A549 (cell line): ENCODE measurements around the gene DIP2C. TPM values are rescaled to one million over a fixed set of nuclear protein-coding genes. Genes with fewer than 3 reads are reported as not detected.

ENCODE experiments used
- ATAC-seq, 2 experiments: fragments of 200-7000 bp in 1 of 2; fragments of >200 bp in 1 of 2; cut with Nextera tagmentation in 1 of 2; cut with Tn5 transposase in 1 of 2; 3 replicates each; pipeline versions ENCODE4 v1.8.0 to v1.9.1; 2018 to 2020; ENCODE audit warnings: mild to moderate bottlenecking in 1 of 2, moderate library complexity in 1 of 2
- CTCF ChIA-PET: fragments of 300-600 bp; sonication (Branson Sonifier 250); formaldehyde crosslinking; extraction: SDS; loops from one replicate; lab custom pipeline; 2021; ENCODE audit warnings: antibody characterized with exemption, inconsistent platforms; lab: Yijun Ruan, JAX
- POLR2A ChIA-PET: fragments of 350-600 bp; formaldehyde crosslinking; extraction: SDS; loops from one replicate; lab custom pipeline; 2021; ENCODE audit warnings: antibody characterized with exemption, inconsistent platforms; lab: Yijun Ruan, JAX
- DNase-seq, 2 experiments: peaks; one replicate each; pipeline versions ENCODE4 v3.0.0 to v3.0.0-alpha.2; 2011 to 2016; ENCODE audit warnings: low read depth in 1 of 2, low spot score in 1 of 2
- FAIRE-seq: peaks from 2 replicates; lab custom pipeline; 2011; peaks lifted over from hg19 to GRCh38; lab: Jason Lieb, UNC
- H3K27ac ChIP-seq, 2 experiments: fragments of >200 bp; sonication (Bioruptor Twin); formaldehyde crosslinking; 3 replicates each; pipeline ENCODE4 v1.5.1; 2016 to 2017
- H3K4me1 ChIP-seq: fragments of >200 bp; sonication (Bioruptor Twin); formaldehyde crosslinking; 3 replicates; pipeline ENCODE4 v1.6.1; 2016
- H3K4me2 ChIP-seq: fragments of >200 bp; sonication (Bioruptor Twin); formaldehyde crosslinking; 3 replicates; pipeline ENCODE4 v1.6.1; 2016
- H3K4me3 ChIP-seq: fragments of >200 bp; sonication (Bioruptor Twin); formaldehyde crosslinking; 3 replicates; pipeline ENCODE4 v1.5.1; 2016
- H3K9me3 ChIP-seq: fragments of >200 bp; sonication (Bioruptor Twin); formaldehyde crosslinking; 3 replicates; pipeline ENCODE4 v1.6.1; 2016
- BHLHE40 ChIP-seq: IDR thresholded peaks from 2 replicates; pipeline ENCODE4 v1.6.1; 2012; ENCODE audit warnings: low read depth, low read length, inconsistent platforms
- CBX8 ChIP-seq: fragments of 200-600 bp; sonication (generic); IDR thresholded peaks from 2 replicates; pipeline ENCODE4 v1.6.1; 2016
- CEBPB ChIP-seq, 2 experiments: fragments of >200 bp in 1 of 2; sonication (Bioruptor Twin) in 1 of 2; formaldehyde crosslinking in 1 of 2; IDR thresholded peaks; 2 replicates each; pipeline ENCODE4 v1.6.1; 2012 to 2016
- CHD4 ChIP-seq: fragments of 200-600 bp; sonication (generic); IDR thresholded peaks from 2 replicates; pipeline ENCODE4 v1.6.1; 2016; ENCODE audit warnings: antibody characterized with exemption, mild to moderate bottlenecking, borderline replicate concordance
- EHMT2 ChIP-seq: fragments of 200-600 bp; sonication (generic); IDR thresholded peaks from 2 replicates; pipeline ENCODE4 v1.6.1; 2016; ENCODE audit warnings: antibody characterized with exemption, low read depth, mild to moderate bottlenecking, moderate library complexity
- FOSB ChIP-seq: fragments of 250-450 bp; sonication (Bioruptor Pico); IDR thresholded peaks from 2 replicates; pipeline ENCODE4 v1.5.0; 2020; ENCODE audit warnings: mild to moderate bottlenecking, moderate library complexity
- HOXA7 ChIP-seq: fragments of 250-450 bp; sonication (Bioruptor Pico); IDR thresholded peaks from 2 replicates; pipeline ENCODE4 v1.5.0; 2020; ENCODE audit warnings: mild to moderate bottlenecking, moderate library complexity
- HOXB13 ChIP-seq: fragments of 250-450 bp; sonication (Bioruptor Pico); IDR thresholded peaks from 2 replicates; pipeline ENCODE4 v1.5.0; 2020; ENCODE audit warnings: low read depth, mild to moderate bottlenecking, moderate library complexity
- MYC ChIP-seq: IDR thresholded peaks from 2 replicates; pipeline ENCODE4 v1.6.1; 2012; ENCODE audit warnings: mild to moderate bottlenecking, inconsistent platforms, low read length, improper control_type of control experiment, borderline replicate concordance
- NPAS2 ChIP-seq: fragments of 250-450 bp; sonication (Bioruptor Pico); IDR thresholded peaks from 2 replicates; pipeline ENCODE4 v1.8.0; 2022; ENCODE audit warnings: mild to moderate bottlenecking, moderate library complexity, borderline replicate concordance
- NR3C1 ChIP-seq: fragments of >200 bp; sonication (Bioruptor Twin); formaldehyde crosslinking; IDR thresholded peaks from 3 replicates; pipeline ENCODE4 v1.6.1; 2017
- PHF8 ChIP-seq: fragments of 200-600 bp; sonication (generic); IDR thresholded peaks from 2 replicates; pipeline ENCODE4 v1.6.1; 2016; ENCODE audit warnings: low read depth, mild to moderate bottlenecking, antibody characterized with exemption, moderate library complexity, borderline replicate concordance
- POLR2AphosphoS2 ChIP-seq: conservative IDR thresholded peaks from 2 replicates; pipeline ENCODE4 v1.6.1; 2012; ENCODE audit warnings: low read length, improper control_type of control experiment, inconsistent platforms
- RFX5 ChIP-seq: fragments of 450-650 bp; IDR thresholded peaks from 2 replicates; pipeline ENCODE4 v1.7.1; 2014; ENCODE audit warnings: antibody characterized with exemption, mild to moderate bottlenecking, moderate library complexity
- ZC3H11A ChIP-seq: fragments of 450-650 bp; IDR thresholded peaks from 2 replicates; pipeline ENCODE4 v1.6.1; 2014; ENCODE audit warnings: antibody characterized with exemption, mild to moderate bottlenecking
- ZFP36 ChIP-seq: fragments of 450-650 bp; IDR thresholded peaks from 2 replicates; pipeline ENCODE4 v1.6.1; 2014; ENCODE audit warnings: borderline replicate concordance; ENCODE audit not compliant: partially characterized antibody
- ZNF302 ChIP-seq: fragments of 250-450 bp; sonication (Bioruptor Pico); IDR thresholded peaks from 2 replicates; pipeline ENCODE4 v1.9.0; 2021; ENCODE audit warnings: inconsistent platforms, mild to moderate bottlenecking, moderate library complexity
- ZSCAN20 ChIP-seq: fragments of 250-450 bp; sonication (Bioruptor Pico); IDR thresholded peaks from 2 replicates; pipeline ENCODE4 v1.8.0; 2022; ENCODE audit warnings: mild to moderate bottlenecking, moderate library complexity
- WGBS: methylation state at CpG from one replicate; pipeline ENCODE4 v1.1.6; 2017; ENCODE audit errors: missing lambda C conversion rate; 5-methylcytosine and 5-hydroxymethylcytosine counted together
- polyA plus RNA-seq, 4 experiments: library from polyadenylated mRNA; depleted of rRNA in 3 of 4; stranded (reverse); fragments of >200 nt; fragmentation: RNase III in 1 of 4; extraction: RNeasy Plus Mini Kit Qiagen cat#74134 plus additional on column Dnase treatment in 1 of 4; gene quantifications; 2 replicates in 3 of 4; 3 replicates in 1 of 4; pipeline ENCODE4 v1.2.3, GENCODE V29; 2011 to 2017
- TF ChIP-seq, protein P1 (sequence below): fragments of >200 bp; sonication (Bioruptor Twin); formaldehyde crosslinking; IDR thresholded peaks from 3 replicates; pipeline ENCODE4 v1.6.1; 2016
- TF ChIP-seq, protein P2 (sequence below): fragments of >200 bp; sonication (Bioruptor Twin); formaldehyde crosslinking; IDR thresholded peaks from 2 replicates; pipeline ENCODE4 v1.6.1; 2016
- TF ChIP-seq, protein P3 (sequence below): IDR thresholded peaks from 2 replicates; pipeline ENCODE4 v1.6.1; 2012; ENCODE audit warnings: low read depth, borderline replicate concordance
- TF ChIP-seq, protein P4 (sequence below): IDR thresholded peaks from 2 replicates; pipeline ENCODE4 v1.6.1; 2012
- TF ChIP-seq, protein P5 (sequence below): fragments of 200-600 bp; sonication (generic); IDR thresholded peaks from 2 replicates; pipeline ENCODE4 v1.6.1; 2016; ENCODE audit warnings: antibody characterized with exemption, mild to moderate bottlenecking, moderate library complexity

Gene DIP2C
- polyA plus RNA-seq, 2 of the 4 experiments (the other 2 are of a cell fraction), result 3.7 to 5.0 TPM

DNA sequence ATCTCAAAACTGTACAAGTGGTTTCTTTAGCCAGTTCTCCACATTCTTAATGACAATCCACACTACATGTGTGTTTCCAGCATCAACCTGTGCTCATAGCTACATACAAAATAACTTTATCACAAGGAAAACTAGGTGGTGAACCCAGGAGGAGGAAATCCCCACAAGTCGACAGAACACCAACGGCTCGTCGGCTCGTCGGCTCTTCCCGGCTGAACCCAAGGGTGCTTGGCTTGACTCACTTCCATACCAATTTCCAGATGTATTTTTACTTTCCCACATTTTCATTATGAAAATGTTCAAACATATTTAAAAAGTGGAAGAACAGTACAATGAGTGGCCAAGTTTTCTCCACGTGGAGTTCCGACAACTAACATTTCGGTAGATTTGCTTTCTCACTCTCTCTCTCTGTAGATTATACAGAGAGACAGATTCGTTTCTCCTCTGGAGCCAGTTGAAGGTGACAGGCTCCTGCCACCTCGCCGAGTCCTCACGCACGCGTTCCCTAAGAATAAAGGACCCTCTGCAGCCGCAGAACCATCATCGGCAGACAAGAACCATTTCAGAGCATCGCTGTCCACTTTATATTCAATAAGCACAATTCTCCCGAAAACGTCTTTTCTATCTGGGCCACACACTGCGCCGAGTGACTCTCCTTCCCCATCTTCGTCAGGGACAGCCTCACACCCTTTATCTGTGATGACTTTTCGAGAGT lies 53.3 kb downstream of the DIP2C start:
- TF ChIP-seq, protein P1, sequence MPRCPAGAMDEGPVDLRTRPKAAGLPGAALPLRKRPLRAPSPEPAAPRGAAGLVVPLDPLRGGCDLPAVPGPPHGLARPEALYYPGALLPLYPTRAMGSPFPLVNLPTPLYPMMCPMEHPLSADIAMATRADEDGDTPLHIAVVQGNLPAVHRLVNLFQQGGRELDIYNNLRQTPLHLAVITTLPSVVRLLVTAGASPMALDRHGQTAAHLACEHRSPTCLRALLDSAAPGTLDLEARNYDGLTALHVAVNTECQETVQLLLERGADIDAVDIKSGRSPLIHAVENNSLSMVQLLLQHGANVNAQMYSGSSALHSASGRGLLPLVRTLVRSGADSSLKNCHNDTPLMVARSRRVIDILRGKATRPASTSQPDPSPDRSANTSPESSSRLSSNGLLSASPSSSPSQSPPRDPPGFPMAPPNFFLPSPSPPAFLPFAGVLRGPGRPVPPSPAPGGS, result no peak
- TF ChIP-seq, protein P2, sequence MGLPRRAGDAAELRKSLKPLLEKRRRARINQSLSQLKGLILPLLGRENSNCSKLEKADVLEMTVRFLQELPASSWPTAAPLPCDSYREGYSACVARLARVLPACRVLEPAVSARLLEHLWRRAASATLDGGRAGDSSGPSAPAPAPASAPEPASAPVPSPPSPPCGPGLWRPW, result no peak
- TF ChIP-seq NPAS2 (CRISPR knock-in tag), result no peak
- TF ChIP-seq ZC3H11A, result no peak
- TF ChIP-seq, protein P3, sequence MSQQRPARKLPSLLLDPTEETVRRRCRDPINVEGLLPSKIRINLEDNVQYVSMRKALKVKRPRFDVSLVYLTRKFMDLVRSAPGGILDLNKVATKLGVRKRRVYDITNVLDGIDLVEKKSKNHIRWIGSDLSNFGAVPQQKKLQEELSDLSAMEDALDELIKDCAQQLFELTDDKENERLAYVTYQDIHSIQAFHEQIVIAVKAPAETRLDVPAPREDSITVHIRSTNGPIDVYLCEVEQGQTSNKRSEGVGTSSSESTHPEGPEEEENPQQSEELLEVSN, result no peak
- no peak for TF ChIP-seq HOXA7 (CRISPR knock-in tag)
- TF ChIP-seq RFX5, result no peak
- no peak for TF ChIP-seq HOXB13 (CRISPR knock-in tag)
- TF ChIP-seq MYC, result no peak
- no peak for TF ChIP-seq PHF8
- TF ChIP-seq ZNF302, result no peak
- TF ChIP-seq CHD4, result no peak
- TF ChIP-seq BHLHE40, result no peak
- TF ChIP-seq, all 56 proteins: peak for 0
- no peaks in the 10 kb centered on the region for H3K9me3 ChIP-seq

DNA sequence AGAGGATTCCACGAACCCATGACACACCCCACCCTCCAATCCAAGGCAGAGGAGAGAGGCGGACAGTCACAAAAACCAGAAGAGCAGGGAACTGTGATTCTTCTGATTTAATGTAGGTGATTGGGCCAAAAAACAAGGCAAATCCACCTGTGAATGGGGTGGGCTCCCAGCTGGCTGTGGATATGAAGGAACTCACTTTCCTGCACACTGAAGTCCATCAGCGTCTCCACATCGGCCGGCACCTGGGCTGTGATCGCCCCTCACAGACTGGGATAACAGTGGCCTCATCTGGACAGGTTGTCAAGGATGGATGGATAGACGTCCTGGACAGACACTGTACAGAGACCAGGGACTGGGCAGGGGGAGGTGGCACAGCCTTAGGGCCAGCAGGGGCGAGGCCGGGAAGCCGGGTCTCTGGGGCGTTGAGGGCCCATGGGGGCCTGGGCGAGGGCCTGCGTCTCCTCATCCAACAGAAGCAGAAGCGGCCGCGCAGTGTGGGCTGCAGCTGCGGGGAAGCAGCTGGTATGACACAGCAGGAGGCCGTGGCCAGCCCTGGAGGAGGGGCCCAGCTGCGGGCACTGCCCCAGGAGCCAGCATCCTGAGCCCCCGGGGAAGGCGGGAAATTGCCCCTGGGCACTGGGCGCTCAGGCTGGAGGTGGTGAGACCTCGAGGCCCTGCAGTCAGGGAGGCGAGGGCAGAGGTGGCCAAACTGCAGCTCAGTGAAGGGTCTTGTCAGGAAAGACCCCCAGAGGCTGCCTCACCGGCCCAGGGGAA lies 54.2 kb downstream of the DIP2C start:
- FAIRE-seq (no peak), DNase-seq (no peak), ATAC-seq (peak in 1 of 2 experiments; percentile 33; a peak in 1 of 6 replicates)
- 80% methylated on average over 10 of the region's 25 CpGs for WGBS
- Histone ChIP-seq H3K4me1 (no peaks in the 10 kb centered on the region), H3K27ac (no peak overlapping the region), H3K9me3 (no peaks in the 10 kb centered on the region), H3K4me3 (no peak overlapping the region), H3K4me2 (no peak overlapping the region)
- TF ChIP-seq CEBPB (IDR thresholded peaks at IDR 0.05) (no peak), ZFP36 (no peak), NR3C1 (no peak), CBX8 (no peak), EHMT2 (no peak), POLR2AphosphoS2 (no peak), FOSB (CRISPR knock-in tag) (no peak), ZSCAN20 (CRISPR knock-in tag) (no peak)
- TF ChIP-seq, protein P4, sequence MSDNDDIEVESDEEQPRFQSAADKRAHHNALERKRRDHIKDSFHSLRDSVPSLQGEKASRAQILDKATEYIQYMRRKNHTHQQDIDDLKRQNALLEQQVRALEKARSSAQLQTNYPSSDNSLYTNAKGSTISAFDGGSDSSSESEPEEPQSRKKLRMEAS, result no peak
- TF ChIP-seq, protein P5, sequence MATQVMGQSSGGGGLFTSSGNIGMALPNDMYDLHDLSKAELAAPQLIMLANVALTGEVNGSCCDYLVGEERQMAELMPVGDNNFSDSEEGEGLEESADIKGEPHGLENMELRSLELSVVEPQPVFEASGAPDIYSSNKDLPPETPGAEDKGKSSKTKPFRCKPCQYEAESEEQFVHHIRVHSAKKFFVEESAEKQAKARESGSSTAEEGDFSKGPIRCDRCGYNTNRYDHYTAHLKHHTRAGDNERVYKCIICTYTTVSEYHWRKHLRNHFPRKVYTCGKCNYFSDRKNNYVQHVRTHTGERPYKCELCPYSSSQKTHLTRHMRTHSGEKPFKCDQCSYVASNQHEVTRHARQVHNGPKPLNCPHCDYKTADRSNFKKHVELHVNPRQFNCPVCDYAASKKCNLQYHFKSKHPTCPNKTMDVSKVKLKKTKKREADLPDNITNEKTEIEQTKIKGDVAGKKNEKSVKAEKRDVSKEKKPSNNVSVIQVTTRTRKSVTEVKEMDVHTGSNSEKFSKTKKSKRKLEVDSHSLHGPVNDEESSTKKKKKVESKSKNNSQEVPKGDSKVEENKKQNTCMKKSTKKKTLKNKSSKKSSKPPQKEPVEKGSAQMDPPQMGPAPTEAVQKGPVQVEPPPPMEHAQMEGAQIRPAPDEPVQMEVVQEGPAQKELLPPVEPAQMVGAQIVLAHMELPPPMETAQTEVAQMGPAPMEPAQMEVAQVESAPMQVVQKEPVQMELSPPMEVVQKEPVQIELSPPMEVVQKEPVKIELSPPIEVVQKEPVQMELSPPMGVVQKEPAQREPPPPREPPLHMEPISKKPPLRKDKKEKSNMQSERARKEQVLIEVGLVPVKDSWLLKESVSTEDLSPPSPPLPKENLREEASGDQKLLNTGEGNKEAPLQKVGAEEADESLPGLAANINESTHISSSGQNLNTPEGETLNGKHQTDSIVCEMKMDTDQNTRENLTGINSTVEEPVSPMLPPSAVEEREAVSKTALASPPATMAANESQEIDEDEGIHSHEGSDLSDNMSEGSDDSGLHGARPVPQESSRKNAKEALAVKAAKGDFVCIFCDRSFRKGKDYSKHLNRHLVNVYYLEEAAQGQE, result no peak
- TF ChIP-seq, protein P1, result no peak
- POLR2A ChIA-PET, result no interaction called here
- CTCF ChIA-PET, result no interaction called here

More for the DNA sequence above, 53.3 kb downstream of the DIP2C start:
- ATAC-seq (no peak), DNase-seq (no peak), FAIRE-seq (no peak)
- Histone ChIP-seq H3K27ac (no peak overlapping the region), H3K4me2 (no peak overlapping the region), H3K4me3 (no peak overlapping the region), H3K4me1 (no peaks in the 10 kb centered on the region)
- POLR2A ChIA-PET, result no interaction called here
- WGBS, result 87% methylated on average over 25 of the region's 25 CpGs
- CTCF ChIA-PET, result interaction anchor here (0.5 kb wide), 1 partner anchor 17 kb away, joined by 6 read pairs; no protein-coding TSS in a partner anchor
